CD4-positive, alpha-beta T cell (primary cell): Measurements from ENCODE around the gene CFAP73. TPM values are rescaled to one million over a fixed set of nuclear protein-coding genes. Genes with fewer than 3 reads are reported as not detected.
A peak's percentile ranks its signal among the peaks of the same experiment; 100 is the strongest.

Experiments used
- ATAC-seq: fragments of 200-7000 bp; cut with Tn5 transposase; one replicate; pipeline ENCODE4 v1.10.0; 2022; ENCODE audit warnings: mild to moderate bottlenecking; ENCODE audit not compliant: poor library complexity
- CTCF ChIA-PET: fragments of 350-600 bp; sonication (Branson Sonifier 250); formaldehyde crosslinking; loops from one replicate; lab custom pipeline; 2021; ENCODE audit warnings: antibody characterized with exemption, inconsistent platforms; lab: Charles Lee
- POLR2A ChIA-PET: fragments of 350-600 bp; sonication (Branson Sonifier 250); formaldehyde crosslinking; loops from one replicate; lab custom pipeline; 2021; ENCODE audit warnings: antibody characterized with exemption, inconsistent platforms; lab: Charles Lee
- DNase-seq, 14 experiments: peaks; one replicate each; pipeline ENCODE4 v3.0.0-alpha.2; 2013 to 2020; ENCODE audit warnings: mixed read lengths in 2 of 14
- H3K27ac ChIP-seq, 2 donors: one replicate each; pipeline versions ENCODE4 v1.5.1 to v1.7.0; 2013; ENCODE audit warnings: low read length in 2 of 2, low read depth in 1 of 2, mild to moderate bottlenecking in 1 of 2
- H3K27me3 ChIP-seq, 2 experiments: 1 replicate in 1 of 2; 2 replicates in 1 of 2; pipeline versions ENCODE4 v1.6.1 to v1.7.0; 2013; ENCODE audit warnings: low read length in 2 of 2, control low read depth in 1 of 2, mild to moderate bottlenecking in 1 of 2, moderate library complexity in 1 of 2; ENCODE audit not compliant: insufficient read depth in 2 of 2, control insufficient read depth in 1 of 2
- H3K36me3 ChIP-seq: one replicate; pipeline ENCODE4 v1.6.1; 2013; ENCODE audit warnings: low read length, control low read depth; ENCODE audit not compliant: insufficient read depth
- H3K4me1 ChIP-seq: one replicate; pipeline ENCODE4 v1.6.1; 2013; ENCODE audit warnings: low read length, control low read depth; ENCODE audit not compliant: insufficient read depth
- H3K4me3 ChIP-seq: one replicate; pipeline ENCODE4 v1.5.1; 2013; ENCODE audit warnings: mild to moderate bottlenecking, low read length, moderate library complexity
- H3K9me3 ChIP-seq, 2 experiments: 1 replicate in 1 of 2; 2 replicates in 1 of 2; pipeline versions ENCODE4 v1.6.1 to v1.7.0; 2013; ENCODE audit warnings: low read length in 2 of 2, mild to moderate bottlenecking in 2 of 2, control low read depth in 1 of 2, moderate library complexity in 1 of 2; ENCODE audit not compliant: control insufficient read depth in 1 of 2, insufficient read depth in 1 of 2
- H3K27ac Mint-ChIP-seq: one replicate; pipeline ENCODE4 v1.8.0; 2020; ENCODE audit warnings: mixed read lengths
- H3K27me3 Mint-ChIP-seq: one replicate; pipeline ENCODE4 v1.8.0; 2021; ENCODE audit warnings: mixed read lengths
- H3K36me3 Mint-ChIP-seq: one replicate; pipeline ENCODE4 v1.8.0; 2021; ENCODE audit warnings: low read depth, mixed read lengths
- H3K4me1 Mint-ChIP-seq: one replicate; pipeline ENCODE4 v1.8.0; 2021; ENCODE audit warnings: low read depth, mixed read lengths
- H3K4me3 Mint-ChIP-seq: one replicate; pipeline ENCODE4 v1.8.0; 2020; ENCODE audit warnings: mild to moderate bottlenecking, mixed read lengths
- H3K9me3 Mint-ChIP-seq: one replicate; pipeline ENCODE4 v1.8.0; 2020; ENCODE audit warnings: mixed read lengths
- CTCF ChIP-seq: fragments of 200-600 bp; IDR thresholded peaks from one replicate; pipeline ENCODE4 v1.8.0; 2022; ENCODE audit warnings: antibody characterized with exemption, mild to moderate bottlenecking
- intact Hi-C, 2 experiments: fragments of 100-400 bp; cut with DNase I in 1 of 2; cut with micrococcal nuclease in 1 of 2; formaldehyde crosslinking; loops; one replicate each; pipeline versions ENCODE4 v1.15.1 to v1.9.0; 2023 to 2025; cut with DNase I, micrococcal nuclease
- total RNA-seq, 174 experiments: library from RNA in 2 of 174; stranded (reverse) in 2 of 174; gene quantifications; one replicate each; pipeline ENCODE4 v1.2.3 and lab custom pipeline; 2021 to 2026

CFAP73 gene
- total RNA-seq, 2 experiments from 2014 or later: 0.92 to 1.2 TPM

GRCh38 chr12:113105606-113106271 lies 43.8 kb upstream of the CFAP73 start:
- DNase-seq: no peak
- H3K27ac Mint-ChIP-seq: no peak overlapping the region
- H3K9me3 ChIP-seq: no peaks in the 10 kb centered on the region
- intact Hi-C loops: loop anchor here in 1 of 2 experiments (5.0 kb wide), 1 partner anchor 67 kb away; no protein-coding TSS in a partner anchor
- ChIA-PET CTCF (no interaction called here), POLR2A (no interaction called here)
- H3K27me3 ChIP-seq: no peaks in the 10 kb centered on the region
- H3K9me3 Mint-ChIP-seq: no peaks in the 10 kb centered on the region
- H3K27me3 Mint-ChIP-seq: no peaks in the 10 kb centered on the region
- no peak overlapping the region for H3K4me3 Mint-ChIP-seq
- peaks cover 20% of the 10 kb centered on the region for H3K4me1 Mint-ChIP-seq
- peaks cover 28% of the 10 kb centered on the region for H3K4me1 ChIP-seq
- no peak for ATAC-seq
- H3K4me3 ChIP-seq: no peak overlapping the region
- H3K27ac ChIP-seq: no peak overlapping the region
- no peaks in the 10 kb centered on the region for H3K36me3 Mint-ChIP-seq
- no peaks in the 10 kb centered on the region for H3K36me3 ChIP-seq
- no peak for TF ChIP-seq CTCF

- Histone ChIP-seq H3K27me3 (no peaks in the 10 kb centered on the region), H3K36me3 (no peaks in the 10 kb centered on the region), H3K4me3 (no peak overlapping the region), H3K27ac (no peak overlapping the region), H3K9me3 (no peaks in the 10 kb centered on the region), H3K4me1 (peaks cover 28% of the 10 kb centered on the region)
- ChIA-PET CTCF (no interaction called here), POLR2A (no interaction called here)
- DNase-seq: no peak
- no peaks in the 10 kb centered on the region for H3K9me3 Mint-ChIP-seq
- intact Hi-C loops: loop anchor here in 1 of 2 experiments (5.0 kb wide), 1 partner anchor 66 kb away; no protein-coding TSS in a partner anchor
- no peak overlapping the region for H3K4me3 Mint-ChIP-seq
- H3K4me1 Mint-ChIP-seq: peaks cover 25% of the 10 kb centered on the region
- H3K27ac Mint-ChIP-seq: peak overlapping the region; percentile 46
- TF ChIP-seq CTCF: no peak
- no peak for ATAC-seq
- no peaks in the 10 kb centered on the region for H3K36me3 Mint-ChIP-seq
- no peaks in the 10 kb centered on the region for H3K27me3 Mint-ChIP-seq
Measured at GRCh38 chr12:113106361-113106760, 43.2 kb upstream of the CFAP73 start.

- Mint-ChIP-seq H3K36me3 (no peaks in the 10 kb centered on the region), H3K4me1 (peaks cover 19% of the 10 kb centered on the region), H3K27ac (no peak overlapping the region), H3K9me3 (no peaks in the 10 kb centered on the region), H3K4me3 (no peak overlapping the region), H3K27me3 (no peaks in the 10 kb centered on the region)
- TF ChIP-seq CTCF: no peak
- Histone ChIP-seq H3K27me3 (no peaks in the 10 kb centered on the region), H3K4me1 (peaks cover 24% of the 10 kb centered on the region), H3K4me3 (no peak overlapping the region), H3K36me3 (no peaks in the 10 kb centered on the region), H3K9me3 (no peaks in the 10 kb centered on the region), H3K27ac (no peak overlapping the region)
- ATAC-seq (no peak), DNase-seq (no peak)
- CTCF ChIA-PET: no interaction called here
- intact Hi-C loops: loop anchor here in 1 of 2 experiments (5.0 kb wide), 1 partner anchor 64 kb away; no protein-coding TSS in a partner anchor
- POLR2A ChIA-PET: interaction anchor here (0.8 kb wide), 1 partner anchor 62 kb away, joined by 3 read pairs; no protein-coding TSS in a partner anchor
Measured at GRCh38 chr12:113108308-113108707, 41.2 kb upstream of the CFAP73 start.
